ENCODE results near the gene HIGD1C. TPM values are rescaled to one million over a fixed set of nuclear protein-coding genes. Genes with fewer than 3 reads are reported as not detected.
A peak's percentile ranks its signal among the peaks of the same experiment; 100 is the strongest.

Gene HIGD1C
- total and polyA plus RNA-seq, 2 experiments from 2014 or later: not detected

DNA sequence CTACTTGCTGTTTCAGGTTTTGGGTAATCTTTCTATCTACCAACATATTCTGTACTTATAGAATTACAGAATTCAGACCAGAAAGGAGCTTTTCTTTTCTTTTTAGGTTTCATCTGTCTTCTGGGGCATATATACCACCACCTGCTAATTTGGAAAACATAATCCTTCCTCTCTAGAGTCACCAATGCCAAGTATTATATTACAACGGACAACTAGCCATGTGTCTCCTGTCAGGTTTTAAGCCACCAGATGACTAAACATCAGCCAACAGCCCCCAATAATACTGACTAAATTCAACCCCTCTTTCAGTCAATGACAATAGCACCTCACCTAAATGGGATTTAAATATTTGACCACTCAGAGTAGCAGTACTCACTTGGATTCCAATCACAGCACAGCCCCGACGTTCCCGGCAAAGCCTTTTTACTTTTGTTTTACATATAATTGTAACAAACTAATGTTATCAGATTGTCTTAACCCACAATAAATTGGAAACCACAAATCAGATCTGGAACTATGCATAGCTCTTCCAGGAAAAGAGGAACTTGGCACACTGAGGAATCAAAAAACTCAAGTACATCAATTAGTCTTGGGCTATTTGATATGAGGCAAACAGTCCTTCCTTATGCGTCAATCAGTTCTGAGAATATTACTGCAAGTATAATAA lies 60.4 kb downstream of the HIGD1C start:
- TF ChIP-seq ZNF114 (CRISPR knock-in tag; IDR thresholded peaks at IDR 0.05) (no peak), EZH2 (IDR thresholded peaks at IDR 0.05; ENCODE audit: low read depth, unreplicated experiment) (no peak), NANOG (IDR thresholded peaks at IDR 0.05; ENCODE audit: borderline replicate concordance) (no peak), CREB1 (CRISPR knock-in tag; IDR thresholded peaks at IDR 0.05; ENCODE audit: low read depth) (no peak), STAT1 (IDR thresholded peaks at IDR 0.05; ENCODE audit: unreplicated experiment) (no peak), JUNB (IDR thresholded peaks at IDR 0.05; ENCODE audit: unreplicated experiment) (no peak), ZNF331 (CRISPR knock-in tag; IDR thresholded peaks at IDR 0.05; ENCODE audit: low read depth) (no peak), POLR2AphosphoS5 (IDR thresholded peaks at IDR 0.05; ENCODE audit: low read depth) (no peak), EZH2phosphoT487 (IDR thresholded peaks at IDR 0.05; ENCODE audit: unreplicated experiment) (no peak)
- TF ChIP-seq, protein P1, sequence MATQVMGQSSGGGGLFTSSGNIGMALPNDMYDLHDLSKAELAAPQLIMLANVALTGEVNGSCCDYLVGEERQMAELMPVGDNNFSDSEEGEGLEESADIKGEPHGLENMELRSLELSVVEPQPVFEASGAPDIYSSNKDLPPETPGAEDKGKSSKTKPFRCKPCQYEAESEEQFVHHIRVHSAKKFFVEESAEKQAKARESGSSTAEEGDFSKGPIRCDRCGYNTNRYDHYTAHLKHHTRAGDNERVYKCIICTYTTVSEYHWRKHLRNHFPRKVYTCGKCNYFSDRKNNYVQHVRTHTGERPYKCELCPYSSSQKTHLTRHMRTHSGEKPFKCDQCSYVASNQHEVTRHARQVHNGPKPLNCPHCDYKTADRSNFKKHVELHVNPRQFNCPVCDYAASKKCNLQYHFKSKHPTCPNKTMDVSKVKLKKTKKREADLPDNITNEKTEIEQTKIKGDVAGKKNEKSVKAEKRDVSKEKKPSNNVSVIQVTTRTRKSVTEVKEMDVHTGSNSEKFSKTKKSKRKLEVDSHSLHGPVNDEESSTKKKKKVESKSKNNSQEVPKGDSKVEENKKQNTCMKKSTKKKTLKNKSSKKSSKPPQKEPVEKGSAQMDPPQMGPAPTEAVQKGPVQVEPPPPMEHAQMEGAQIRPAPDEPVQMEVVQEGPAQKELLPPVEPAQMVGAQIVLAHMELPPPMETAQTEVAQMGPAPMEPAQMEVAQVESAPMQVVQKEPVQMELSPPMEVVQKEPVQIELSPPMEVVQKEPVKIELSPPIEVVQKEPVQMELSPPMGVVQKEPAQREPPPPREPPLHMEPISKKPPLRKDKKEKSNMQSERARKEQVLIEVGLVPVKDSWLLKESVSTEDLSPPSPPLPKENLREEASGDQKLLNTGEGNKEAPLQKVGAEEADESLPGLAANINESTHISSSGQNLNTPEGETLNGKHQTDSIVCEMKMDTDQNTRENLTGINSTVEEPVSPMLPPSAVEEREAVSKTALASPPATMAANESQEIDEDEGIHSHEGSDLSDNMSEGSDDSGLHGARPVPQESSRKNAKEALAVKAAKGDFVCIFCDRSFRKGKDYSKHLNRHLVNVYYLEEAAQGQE (IDR thresholded peaks at IDR 0.05; ENCODE audit: unreplicated experiment): no peak
- TF ChIP-seq, protein P2, sequence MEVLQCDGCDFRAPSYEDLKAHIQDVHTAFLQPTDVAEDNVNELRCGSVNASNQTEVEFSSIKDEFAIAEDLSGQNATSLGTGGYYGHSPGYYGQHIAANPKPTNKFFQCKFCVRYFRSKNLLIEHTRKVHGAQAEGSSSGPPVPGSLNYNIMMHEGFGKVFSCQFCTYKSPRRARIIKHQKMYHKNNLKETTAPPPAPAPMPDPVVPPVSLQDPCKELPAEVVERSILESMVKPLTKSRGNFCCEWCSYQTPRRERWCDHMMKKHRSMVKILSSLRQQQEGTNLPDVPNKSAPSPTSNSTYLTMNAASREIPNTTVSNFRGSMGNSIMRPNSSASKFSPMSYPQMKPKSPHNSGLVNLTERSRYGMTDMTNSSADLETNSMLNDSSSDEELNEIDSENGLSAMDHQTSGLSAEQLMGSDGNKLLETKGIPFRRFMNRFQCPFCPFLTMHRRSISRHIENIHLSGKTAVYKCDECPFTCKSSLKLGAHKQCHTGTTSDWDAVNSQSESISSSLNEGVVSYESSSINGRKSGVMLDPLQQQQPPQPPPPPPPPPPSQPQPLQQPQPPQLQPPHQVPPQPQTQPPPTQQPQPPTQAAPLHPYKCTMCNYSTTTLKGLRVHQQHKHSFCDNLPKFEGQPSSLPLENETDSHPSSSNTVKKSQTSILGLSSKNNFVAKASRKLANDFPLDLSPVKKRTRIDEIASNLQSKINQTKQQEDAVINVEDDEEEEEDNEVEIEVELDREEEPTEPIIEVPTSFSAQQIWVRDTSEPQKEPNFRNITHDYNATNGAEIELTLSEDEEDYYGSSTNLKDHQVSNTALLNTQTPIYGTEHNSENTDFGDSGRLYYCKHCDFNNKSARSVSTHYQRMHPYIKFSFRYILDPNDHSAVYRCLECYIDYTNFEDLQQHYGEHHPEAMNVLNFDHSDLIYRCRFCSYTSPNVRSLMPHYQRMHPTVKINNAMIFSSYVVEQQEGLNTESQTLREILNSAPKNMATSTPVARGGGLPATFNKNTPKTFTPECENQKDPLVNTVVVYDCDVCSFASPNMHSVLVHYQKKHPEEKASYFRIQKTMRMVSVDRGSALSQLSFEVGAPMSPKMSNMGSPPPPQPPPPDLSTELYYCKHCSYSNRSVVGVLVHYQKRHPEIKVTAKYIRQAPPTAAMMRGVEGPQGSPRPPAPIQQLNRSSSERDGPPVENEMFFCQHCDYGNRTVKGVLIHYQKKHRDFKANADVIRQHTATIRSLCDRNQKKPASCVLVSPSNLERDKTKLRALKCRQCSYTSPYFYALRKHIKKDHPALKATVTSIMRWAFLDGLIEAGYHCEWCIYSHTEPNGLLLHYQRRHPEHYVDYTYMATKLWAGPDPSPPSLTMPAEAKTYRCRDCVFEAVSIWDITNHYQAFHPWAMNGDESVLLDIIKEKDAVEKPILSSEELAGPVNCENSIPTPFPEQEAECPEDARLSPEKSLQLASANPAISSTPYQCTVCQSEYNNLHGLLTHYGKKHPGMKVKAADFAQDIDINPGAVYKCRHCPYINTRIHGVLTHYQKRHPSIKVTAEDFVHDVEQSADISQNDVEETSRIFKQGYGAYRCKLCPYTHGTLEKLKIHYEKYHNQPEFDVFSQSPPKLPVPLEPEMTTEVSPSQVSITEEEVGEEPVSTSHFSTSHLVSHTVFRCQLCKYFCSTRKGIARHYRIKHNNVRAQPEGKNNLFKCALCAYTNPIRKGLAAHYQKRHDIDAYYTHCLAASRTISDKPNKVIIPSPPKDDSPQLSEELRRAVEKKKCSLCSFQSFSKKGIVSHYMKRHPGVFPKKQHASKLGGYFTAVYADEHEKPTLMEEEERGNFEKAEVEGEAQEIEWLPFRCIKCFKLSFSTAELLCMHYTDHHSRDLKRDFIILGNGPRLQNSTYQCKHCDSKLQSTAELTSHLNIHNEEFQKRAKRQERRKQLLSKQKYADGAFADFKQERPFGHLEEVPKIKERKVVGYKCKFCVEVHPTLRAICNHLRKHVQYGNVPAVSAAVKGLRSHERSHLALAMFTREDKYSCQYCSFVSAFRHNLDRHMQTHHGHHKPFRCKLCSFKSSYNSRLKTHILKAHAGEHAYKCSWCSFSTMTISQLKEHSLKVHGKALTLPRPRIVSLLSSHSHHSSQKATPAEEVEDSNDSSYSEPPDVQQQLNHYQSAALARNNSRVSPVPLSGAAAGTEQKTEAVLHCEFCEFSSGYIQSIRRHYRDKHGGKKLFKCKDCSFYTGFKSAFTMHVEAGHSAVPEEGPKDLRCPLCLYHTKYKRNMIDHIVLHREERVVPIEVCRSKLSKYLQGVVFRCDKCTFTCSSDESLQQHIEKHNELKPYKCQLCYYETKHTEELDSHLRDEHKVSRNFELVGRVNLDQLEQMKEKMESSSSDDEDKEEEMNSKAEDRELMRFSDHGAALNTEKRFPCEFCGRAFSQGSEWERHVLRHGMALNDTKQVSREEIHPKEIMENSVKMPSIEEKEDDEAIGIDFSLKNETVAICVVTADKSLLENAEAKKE (CRISPR knock-in tag; IDR thresholded peaks at IDR 0.05): no peak
- TF ChIP-seq, protein P3, sequence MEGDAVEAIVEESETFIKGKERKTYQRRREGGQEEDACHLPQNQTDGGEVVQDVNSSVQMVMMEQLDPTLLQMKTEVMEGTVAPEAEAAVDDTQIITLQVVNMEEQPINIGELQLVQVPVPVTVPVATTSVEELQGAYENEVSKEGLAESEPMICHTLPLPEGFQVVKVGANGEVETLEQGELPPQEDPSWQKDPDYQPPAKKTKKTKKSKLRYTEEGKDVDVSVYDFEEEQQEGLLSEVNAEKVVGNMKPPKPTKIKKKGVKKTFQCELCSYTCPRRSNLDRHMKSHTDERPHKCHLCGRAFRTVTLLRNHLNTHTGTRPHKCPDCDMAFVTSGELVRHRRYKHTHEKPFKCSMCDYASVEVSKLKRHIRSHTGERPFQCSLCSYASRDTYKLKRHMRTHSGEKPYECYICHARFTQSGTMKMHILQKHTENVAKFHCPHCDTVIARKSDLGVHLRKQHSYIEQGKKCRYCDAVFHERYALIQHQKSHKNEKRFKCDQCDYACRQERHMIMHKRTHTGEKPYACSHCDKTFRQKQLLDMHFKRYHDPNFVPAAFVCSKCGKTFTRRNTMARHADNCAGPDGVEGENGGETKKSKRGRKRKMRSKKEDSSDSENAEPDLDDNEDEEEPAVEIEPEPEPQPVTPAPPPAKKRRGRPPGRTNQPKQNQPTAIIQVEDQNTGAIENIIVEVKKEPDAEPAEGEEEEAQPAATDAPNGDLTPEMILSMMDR (conservative IDR thresholded peaks at IDR 0.05; ENCODE audit: low read depth in 2 of 2): no peak
- TF ChIP-seq, protein P4, sequence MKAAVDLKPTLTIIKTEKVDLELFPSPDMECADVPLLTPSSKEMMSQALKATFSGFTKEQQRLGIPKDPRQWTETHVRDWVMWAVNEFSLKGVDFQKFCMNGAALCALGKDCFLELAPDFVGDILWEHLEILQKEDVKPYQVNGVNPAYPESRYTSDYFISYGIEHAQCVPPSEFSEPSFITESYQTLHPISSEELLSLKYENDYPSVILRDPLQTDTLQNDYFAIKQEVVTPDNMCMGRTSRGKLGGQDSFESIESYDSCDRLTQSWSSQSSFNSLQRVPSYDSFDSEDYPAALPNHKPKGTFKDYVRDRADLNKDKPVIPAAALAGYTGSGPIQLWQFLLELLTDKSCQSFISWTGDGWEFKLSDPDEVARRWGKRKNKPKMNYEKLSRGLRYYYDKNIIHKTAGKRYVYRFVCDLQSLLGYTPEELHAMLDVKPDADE (IDR thresholded peaks at IDR 0.05): no peak
- Histone ChIP-seq H2AFZ (no peak overlapping the region), H3F3A (replicated peaks; ENCODE audit: low read depth) (no peaks in the 10 kb centered on the region), H3K79me2 (replicated peaks; ENCODE audit: insufficient read depth) (peaks cover 87% of the 10 kb centered on the region), H3K27ac (ENCODE audit: low read depth) (peak overlapping the region; percentile 42; the same call in 1 of the 2 replicates), H3K27me3 (ENCODE audit: insufficient read depth) (no peaks in the 10 kb centered on the region), H4K20me1 (replicated peaks; ENCODE audit: insufficient read depth) (peaks cover 3% of the 10 kb centered on the region), H3K4me2 (no peak overlapping the region), H3K36me3 (ENCODE audit: insufficient read depth) (no peaks in the 10 kb centered on the region), H3K4me3 (no peak overlapping the region), H3K4me1 (ENCODE audit: insufficient read depth) (peaks cover 10% of the 10 kb centered on the region), H3K9me2 (ENCODE audit: insufficient read depth) (no peaks in the 10 kb centered on the region)
- no peak for ATAC-seq
- peaks cover 15% of the 10 kb centered on the region; the same call in 2 of the 3 replicates for H3K4me1 Mint-ChIP-seq
- DNase-seq (ENCODE audit: low spot score): no peak
- no peak overlapping the region for H3K4me3 Mint-ChIP-seq
- H3K9me3 Mint-ChIP-seq: no peaks in the 10 kb centered on the region
- H3K36me3 Mint-ChIP-seq (ENCODE audit: low read depth): peaks cover 11% of the 10 kb centered on the region; the same call in 2 of the 3 replicates
- H3K27ac Mint-ChIP-seq: no peak overlapping the region
- H3K27me3 Mint-ChIP-seq (ENCODE audit: insufficient read depth, low read depth, poor library complexity): peaks cover 9% of the 10 kb centered on the region
